ENCODE results near the gene GNB1L. TPM values are rescaled to one million over a fixed set of nuclear protein-coding genes. Genes with fewer than 3 reads are reported as not detected.

Gene GNB1L
- polyA plus RNA-seq, 3 donors: 3.4 to 6.0 (median 4.8) TPM

GRCh38 chr22:19853879-19854777, 546 bp downstream of the GNB1L start:
- Mint-ChIP-seq H3K4me1 (peaks cover 30% of the 10 kb centered on the region), H3K9me3 (peaks cover 0 to 2% (median 0%) of the 10 kb centered on the region in 7 donors), H3K27me3 (ENCODE audit: low read depth in 3 of 3) (peaks cover 0 to 4% (median 1%) of the 10 kb centered on the region in 3 donors), H3K4me3 (peak overlapping the region; percentile 86 to 93), H3K27ac (peak overlapping the region; percentile 65 to 92 (median 84)), H3K36me3 (peaks cover 16 to 29% of the 10 kb centered on the region in 2 donors)
- peak overlapping the region; percentile 64 to 91 for H3K27ac ChIP-seq (ENCODE audit: low read depth in 1 of 2, low read length in 2 of 2)
- peak overlapping the region; percentile 94 for H2AFZ ChIP-seq (ENCODE audit: insufficient read depth, low read depth, low read length, poor library complexity, severe bottlenecking)
- WGBS (ENCODE audit: insufficient coverage): 1% methylated on average over 49 of the region's 49 CpGs
- H3K4me1 ChIP-seq (ENCODE audit: control insufficient read depth in 1 of 2, insufficient read depth in 2 of 2, low read length in 2 of 2): peaks cover 29 to 31% of the 10 kb centered on the region in 2 donors
- peaks cover 6% of the 10 kb centered on the region for H4K20me1 ChIP-seq (ENCODE audit: insufficient read depth, low read length)
- intact Hi-C loops (cut with micrococcal nuclease): loop anchor here (2.0 to 10.0 kb wide), 5 partner anchors 33 to 379 kb away; partner anchors contain the start of genes ARVCF (in 1 of the 2), CDC45 (in 1 of the 2), RANBP1 (in 1 of the 2) and TRMT2A (in 1 of the 2)
- no peak for TF ChIP-seq CTCF (IDR thresholded peaks at IDR 0.05)
- DNase-seq: no peak
- peak overlapping the region; percentile 87 for H3K9ac ChIP-seq (ENCODE audit: insufficient read depth, low read length, poor library complexity, severe bottlenecking)
- peak overlapping the region; percentile 92 for H3K4me2 ChIP-seq (replicated peaks; ENCODE audit: extremely low read depth, low read length, poor library complexity, severe bottlenecking)
- no peaks in the 10 kb centered on the region for H3K9me3 ChIP-seq (replicated peaks in 1 of 2; ENCODE audit: control insufficient read depth in 1 of 2, insufficient read depth in 1 of 2, low read length in 2 of 2)
- peaks cover 19 to 24% of the 10 kb centered on the region in 2 donors for H3K36me3 ChIP-seq (replicated peaks in 1 of 2; ENCODE audit: control insufficient read depth in 1 of 2, insufficient read depth in 2 of 2, low read length in 2 of 2)
- H3K4me3 ChIP-seq (replicated peaks in 1 of 3; ENCODE audit: low read depth in 2 of 3, low read length in 3 of 3): peak overlapping the region; percentile 55 to 97 (median 93)
- H3K27me3 ChIP-seq (ENCODE audit: control insufficient read depth in 2 of 2, insufficient read depth in 2 of 2, low read length in 2 of 2): no peaks in the 10 kb centered on the region
- peaks cover 49% of the 10 kb centered on the region for H3K79me2 ChIP-seq (ENCODE audit: insufficient read depth, low read length)

GRCh38 chr22:19853058-19853878, 1.4 kb downstream of the GNB1L start:
- Histone ChIP-seq H3K79me2 (ENCODE audit: insufficient read depth, low read length) (peaks cover 49% of the 10 kb centered on the region), H3K4me3 (replicated peaks in 1 of 3; ENCODE audit: low read depth in 2 of 3, low read length in 3 of 3) (peak overlapping the region in 2 of 3 experiments; percentile 93 to 97), H3K27ac (ENCODE audit: low read depth in 1 of 2, low read length in 2 of 2) (peak overlapping the region in 1 of 2 donors; percentile 91), H3K27me3 (ENCODE audit: control insufficient read depth in 2 of 2, insufficient read depth in 2 of 2, low read length in 2 of 2) (no peaks in the 10 kb centered on the region), H3K36me3 (replicated peaks in 1 of 2; ENCODE audit: control insufficient read depth in 1 of 2, insufficient read depth in 2 of 2, low read length in 2 of 2) (peaks cover 19 to 24% of the 10 kb centered on the region in 2 donors), H4K20me1 (ENCODE audit: insufficient read depth, low read length) (peaks cover 6% of the 10 kb centered on the region), H2AFZ (ENCODE audit: insufficient read depth, low read depth, low read length, poor library complexity, severe bottlenecking) (peak overlapping the region; percentile 94), H3K9ac (ENCODE audit: insufficient read depth, low read length, poor library complexity, severe bottlenecking) (peak overlapping the region; percentile 87), H3K4me2 (replicated peaks; ENCODE audit: extremely low read depth, low read length, poor library complexity, severe bottlenecking) (peak overlapping the region; percentile 92), H3K9me3 (replicated peaks in 1 of 2; ENCODE audit: control insufficient read depth in 1 of 2, insufficient read depth in 1 of 2, low read length in 2 of 2) (no peaks in the 10 kb centered on the region), H3K4me1 (ENCODE audit: control insufficient read depth in 1 of 2, insufficient read depth in 2 of 2, low read length in 2 of 2) (peaks cover 29 to 31% of the 10 kb centered on the region in 2 donors)
- intact Hi-C loops (cut with micrococcal nuclease): loop anchor here (5.0 to 10.0 kb wide), 4 partner anchors 34 to 378 kb away; partner anchors contain the start of genes ARVCF (in 1 of the 2), CDC45 (in 1 of the 2), RANBP1 (in 1 of the 2) and TRMT2A (in 1 of the 2)
- no peak for TF ChIP-seq CTCF (IDR thresholded peaks at IDR 0.05)
- H3K27me3 Mint-ChIP-seq (ENCODE audit: low read depth in 3 of 3): peaks cover 0 to 4% (median 1%) of the 10 kb centered on the region in 3 donors
- DNase-seq: no peak
- peaks cover 0 to 2% (median 0%) of the 10 kb centered on the region in 7 donors for H3K9me3 Mint-ChIP-seq
- H3K4me3 Mint-ChIP-seq: peak overlapping the region; percentile 86 to 93
- 74% methylated on average over 11 of the region's 11 CpGs for WGBS (ENCODE audit: insufficient coverage)
- peak overlapping the region in 5 of 7 donors; percentile 51 to 92 (median 86) for H3K27ac Mint-ChIP-seq
- peaks cover 28% of the 10 kb centered on the region for H3K4me1 Mint-ChIP-seq
- peaks cover 16 to 29% of the 10 kb centered on the region in 2 donors for H3K36me3 Mint-ChIP-seq
